Lower leg skin (tissue), 4 donors: ENCODE data around the gene DNMT3A. TPM values are rescaled to one million over a fixed set of nuclear protein-coding genes. Genes with fewer than 3 reads are reported as not detected.

Experiments used
- DNase-seq, 2 donors: peaks; one replicate each; pipeline ENCODE4 v3.0.0-alpha.2; 2019; ENCODE audit warnings: low spot score in 2 of 2
- H3K4me3 ChIP-seq: fragments of 200-600 bp; sonication (generic); 2 replicates; pipeline ENCODE4 v1.5.1; 2017; ENCODE audit warnings: mild to moderate bottlenecking, low read depth; ENCODE audit not compliant: poor library complexity, severe bottlenecking
- CTCF ChIP-seq, 3 donors: fragments of 450-650 bp; IDR thresholded peaks; one replicate each; pipeline ENCODE4 v1.5.1; 2016; ENCODE audit warnings: antibody characterized with exemption in 3 of 3, mild to moderate bottlenecking in 3 of 3, moderate library complexity in 2 of 3
- POLR2A ChIP-seq, 2 donors: fragments of 450-650 bp; IDR thresholded peaks; one replicate each; pipeline ENCODE4 v1.6.1; 2016 to 2017; ENCODE audit warnings: antibody characterized with exemption in 2 of 2, mild to moderate bottlenecking in 1 of 2, moderate library complexity in 1 of 2
- WGBS, 2 donors: methylation state at CpG; one replicate each; pipeline ENCODE4 v1.1.5; 2018; 5-methylcytosine and 5-hydroxymethylcytosine counted together
- intact Hi-C: fragments of 100-400 bp; cut with DNase I; formaldehyde crosslinking; loops from one replicate; pipeline ENCODE4 v1.15.0; 2023; ENCODE audit warnings: low total_unique reads
- total RNA-seq, 4 donors: library from RNA; depleted of rRNA; stranded (reverse); fragments of >200 nt; gene quantifications; one replicate each; pipeline ENCODE4 v1.1.0, GENCODE V29; 2016

DNMT3A gene
- total RNA-seq, 4 donors from 2014 or later, result 4.3 to 7.4 (median 6.9) TPM

- TF ChIP-seq CTCF (IDR thresholded peaks at IDR 0.05), result no peak
- no peak for TF ChIP-seq POLR2A (IDR thresholded peaks at IDR 0.05)
- no peak overlapping the region for H3K4me3 ChIP-seq
- WGBS, 2 donors, result 67 to 79% methylated on average over 7 of the region's 7 CpGs
- DNase-seq, result no peak
- intact Hi-C loops, result no loop called here
Measured at GRCh38 chr2:25293145-25293544, 48.6 kb downstream of the DNMT3A start.

- intact Hi-C loops, result no loop called here
- TF ChIP-seq CTCF (IDR thresholded peaks at IDR 0.05) (no peak), POLR2A (IDR thresholded peaks at IDR 0.05) (no peak)
- 78 to 90% methylated on average over 4 of the region's 4 CpGs for WGBS, 2 donors
- H3K4me3 ChIP-seq, result no peak overlapping the region
- DNase-seq, result no peak
Measured at GRCh38 chr2:25292408-25292807, 49.3 kb downstream of the DNMT3A start.

- DNase-seq, result no peak
- TF ChIP-seq CTCF (IDR thresholded peaks at IDR 0.05) (no peak), POLR2A (IDR thresholded peaks at IDR 0.05) (no peak)
- 54 to 61% methylated on average over 17 to 19 of the region's 19 CpGs for WGBS, 2 donors
- H3K4me3 ChIP-seq, result no peak overlapping the region
- intact Hi-C loops, result no loop called here
Measured at GRCh38 chr2:25290811-25291495, 50.8 kb downstream of the DNMT3A start.

- intact Hi-C loops, result no loop called here
- no peak overlapping the region for H3K4me3 ChIP-seq
- 91 to 92% methylated on average over 11 of the region's 11 CpGs for WGBS, 2 donors
- no peak for TF ChIP-seq CTCF (IDR thresholded peaks at IDR 0.05)
- TF ChIP-seq POLR2A (IDR thresholded peaks at IDR 0.05), result no peak
- no peak for DNase-seq
Measured at GRCh38 chr2:25286723-25287483, 54.8 kb downstream of the DNMT3A start.

GRCh38 chr2:25286025-25286400 lies 55.7 kb downstream of the DNMT3A start:
- TF ChIP-seq POLR2A (IDR thresholded peaks at IDR 0.05) (no peak), CTCF (IDR thresholded peaks at IDR 0.05) (no peak)
- WGBS, 2 donors, result 77 to 78% methylated on average over 10 of the region's 10 CpGs
- intact Hi-C loops, result no loop called here
- no peak for DNase-seq
- no peak overlapping the region for H3K4me3 ChIP-seq
